Measurements from ENCODE around the gene MSX1. TPM values are rescaled to one million over a fixed set of nuclear protein-coding genes. Genes with fewer than 3 reads are reported as not detected.

Gene MSX1
- total RNA-seq, 1 experiment from 2014 or later, result 1.6 TPM

DNA sequence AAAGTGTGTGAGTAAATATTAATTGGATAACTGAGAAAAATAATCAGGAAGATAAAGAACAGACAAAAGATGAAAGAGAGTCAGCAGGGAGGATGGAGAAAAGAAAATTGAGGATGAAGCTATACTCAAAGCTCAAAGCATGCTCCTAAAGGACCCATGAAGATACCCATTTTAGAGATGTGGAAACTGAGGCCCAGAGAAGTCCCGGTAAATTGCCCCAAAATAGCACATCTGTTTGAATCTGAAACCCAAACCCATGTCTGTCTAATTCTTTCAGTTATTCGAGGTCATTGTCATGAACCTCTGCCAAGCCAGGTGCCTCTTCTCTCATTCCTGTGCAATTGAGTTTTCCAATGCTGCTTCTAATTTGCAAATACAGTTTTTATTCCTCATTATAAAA lies 29.6 kb upstream of the MSX1 start:
- H3K4me1 Mint-ChIP-seq (ENCODE audit: low read depth, unreplicated experiment), result no peaks in the 10 kb centered on the region
- no TSS peak for BruUV-seq (replicated peaks)
- H3K27ac Mint-ChIP-seq (ENCODE audit: unreplicated experiment), result no peak overlapping the region
- H3K4me3 Mint-ChIP-seq (ENCODE audit: low read depth, unreplicated experiment), result no peak overlapping the region
- H3K27me3 Mint-ChIP-seq (ENCODE audit: unreplicated experiment), result peaks cover 14% of the 10 kb centered on the region
- peaks cover 7% of the 10 kb centered on the region for H3K9me3 Mint-ChIP-seq (ENCODE audit: low read depth, unreplicated experiment)
- CTCF ChIA-PET, result no interaction called here
- no peaks in the 10 kb centered on the region for H3K36me3 Mint-ChIP-seq (ENCODE audit: insufficient read depth, unreplicated experiment)
- intact Hi-C loops (cut with micrococcal nuclease; ENCODE audit: unreplicated experiment), result no loop called here
- TF ChIP-seq, protein P1, sequence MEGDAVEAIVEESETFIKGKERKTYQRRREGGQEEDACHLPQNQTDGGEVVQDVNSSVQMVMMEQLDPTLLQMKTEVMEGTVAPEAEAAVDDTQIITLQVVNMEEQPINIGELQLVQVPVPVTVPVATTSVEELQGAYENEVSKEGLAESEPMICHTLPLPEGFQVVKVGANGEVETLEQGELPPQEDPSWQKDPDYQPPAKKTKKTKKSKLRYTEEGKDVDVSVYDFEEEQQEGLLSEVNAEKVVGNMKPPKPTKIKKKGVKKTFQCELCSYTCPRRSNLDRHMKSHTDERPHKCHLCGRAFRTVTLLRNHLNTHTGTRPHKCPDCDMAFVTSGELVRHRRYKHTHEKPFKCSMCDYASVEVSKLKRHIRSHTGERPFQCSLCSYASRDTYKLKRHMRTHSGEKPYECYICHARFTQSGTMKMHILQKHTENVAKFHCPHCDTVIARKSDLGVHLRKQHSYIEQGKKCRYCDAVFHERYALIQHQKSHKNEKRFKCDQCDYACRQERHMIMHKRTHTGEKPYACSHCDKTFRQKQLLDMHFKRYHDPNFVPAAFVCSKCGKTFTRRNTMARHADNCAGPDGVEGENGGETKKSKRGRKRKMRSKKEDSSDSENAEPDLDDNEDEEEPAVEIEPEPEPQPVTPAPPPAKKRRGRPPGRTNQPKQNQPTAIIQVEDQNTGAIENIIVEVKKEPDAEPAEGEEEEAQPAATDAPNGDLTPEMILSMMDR (IDR thresholded peaks at IDR 0.05; ENCODE audit: unreplicated experiment), result no peak
- no peak for DNase-seq

DNA sequence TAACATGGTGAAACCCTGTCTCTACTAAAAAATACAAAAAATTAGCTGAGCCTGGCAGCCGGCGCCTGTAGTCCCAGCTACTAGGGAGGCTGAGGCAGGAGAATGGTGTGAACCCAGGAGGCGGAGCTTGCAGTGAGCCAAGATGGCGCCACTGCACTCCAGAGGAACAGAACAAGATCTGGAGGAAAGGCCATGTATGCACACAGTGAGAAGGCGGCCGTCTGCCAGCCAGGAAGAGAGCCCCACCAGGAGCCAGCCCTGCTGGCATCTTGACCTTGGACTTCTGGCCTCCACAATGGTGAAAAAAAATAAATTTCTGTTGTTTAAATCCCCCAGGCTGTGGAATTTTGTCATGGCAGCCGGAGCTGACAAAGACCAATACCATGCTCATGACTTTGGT lies 28.2 kb upstream of the MSX1 start:
- Mint-ChIP-seq H3K4me3 (ENCODE audit: low read depth, unreplicated experiment) (no peak overlapping the region), H3K27ac (ENCODE audit: unreplicated experiment) (no peak overlapping the region)

DNA sequence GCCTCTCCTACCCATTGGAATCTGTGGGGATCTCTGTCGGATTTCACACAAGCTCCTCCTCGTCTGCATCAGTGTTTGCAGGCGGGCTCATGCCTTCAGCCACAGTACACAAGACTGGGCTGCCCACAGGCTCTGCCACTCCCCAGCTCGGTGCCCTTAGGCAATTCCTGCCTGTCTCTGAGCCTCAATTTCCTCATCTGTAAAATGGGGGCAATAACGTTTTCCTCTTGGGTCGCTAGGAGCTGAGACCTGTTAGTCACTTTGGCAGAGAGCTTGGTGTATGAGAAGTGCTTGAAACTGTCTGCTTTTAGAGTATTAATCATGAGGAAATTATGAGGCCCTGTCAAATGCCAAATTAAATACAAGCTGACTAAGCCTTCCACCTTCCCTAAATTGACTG lies 27.6 kb upstream of the MSX1 start:
- intact Hi-C loops (cut with micrococcal nuclease; ENCODE audit: unreplicated experiment), result no loop called here
- no peaks in the 10 kb centered on the region for H3K4me1 Mint-ChIP-seq (ENCODE audit: low read depth, unreplicated experiment)
- no peak overlapping the region for H3K27ac Mint-ChIP-seq (ENCODE audit: unreplicated experiment)
- BruUV-seq (replicated peaks), result no TSS peak
- DNase-seq, result no peak
- TF ChIP-seq, protein P1 (IDR thresholded peaks at IDR 0.05; ENCODE audit: unreplicated experiment), result no peak
- H3K4me3 Mint-ChIP-seq (ENCODE audit: low read depth, unreplicated experiment), result no peak overlapping the region
- H3K36me3 Mint-ChIP-seq (ENCODE audit: insufficient read depth, unreplicated experiment), result no peaks in the 10 kb centered on the region
- peaks cover 14% of the 10 kb centered on the region for H3K27me3 Mint-ChIP-seq (ENCODE audit: unreplicated experiment)
- CTCF ChIA-PET, result no interaction called here
- peaks cover 5% of the 10 kb centered on the region for H3K9me3 Mint-ChIP-seq (ENCODE audit: low read depth, unreplicated experiment)

More for the DNA sequence above, 28.2 kb upstream of the MSX1 start:
- Mint-ChIP-seq H3K9me3 (ENCODE audit: low read depth, unreplicated experiment) (peaks cover 5% of the 10 kb centered on the region), H3K27me3 (ENCODE audit: unreplicated experiment) (peaks cover 14% of the 10 kb centered on the region), H3K4me1 (ENCODE audit: low read depth, unreplicated experiment) (no peaks in the 10 kb centered on the region), H3K36me3 (ENCODE audit: insufficient read depth, unreplicated experiment) (no peaks in the 10 kb centered on the region)
- intact Hi-C loops (cut with micrococcal nuclease; ENCODE audit: unreplicated experiment), result no loop called here
- TF ChIP-seq, protein P1 (IDR thresholded peaks at IDR 0.05; ENCODE audit: unreplicated experiment), result no peak
- DNase-seq, result no peak
- no TSS peak for BruUV-seq (replicated peaks)
- CTCF ChIA-PET, result no interaction called here

DNA sequence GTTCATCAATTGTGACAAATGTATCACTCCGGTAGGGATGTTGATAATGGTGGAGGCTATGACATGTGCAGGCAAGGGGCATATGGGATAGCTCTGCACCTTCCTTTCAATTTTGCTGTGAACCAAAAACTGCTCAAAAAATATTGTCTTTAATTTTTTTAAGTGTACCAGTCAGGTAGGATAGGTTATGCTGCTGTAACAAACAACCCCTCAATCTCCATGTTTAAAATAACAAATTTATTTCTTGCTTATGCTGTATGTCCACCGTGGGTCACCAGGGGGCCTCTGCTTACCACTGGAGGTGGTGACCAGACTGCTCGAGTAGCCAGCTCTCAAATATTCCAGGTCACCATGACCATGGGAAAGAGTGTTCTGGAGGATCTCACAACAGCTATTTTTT lies 23.4 kb upstream of the MSX1 start:
- Mint-ChIP-seq H3K4me3 (ENCODE audit: low read depth, unreplicated experiment) (no peak overlapping the region), H3K27ac (ENCODE audit: unreplicated experiment) (no peak overlapping the region), H3K27me3 (ENCODE audit: unreplicated experiment) (peaks cover 15% of the 10 kb centered on the region), H3K36me3 (ENCODE audit: insufficient read depth, unreplicated experiment) (no peaks in the 10 kb centered on the region), H3K9me3 (ENCODE audit: low read depth, unreplicated experiment) (peaks cover 5% of the 10 kb centered on the region), H3K4me1 (ENCODE audit: low read depth, unreplicated experiment) (no peaks in the 10 kb centered on the region)
- TF ChIP-seq, protein P1 (IDR thresholded peaks at IDR 0.05; ENCODE audit: unreplicated experiment), result no peak
- CTCF ChIA-PET, result interaction anchor here (0.6 kb wide), 1 partner anchor 1029 kb away, joined by 4 read pairs; no protein-coding TSS in a partner anchor
- intact Hi-C loops (cut with micrococcal nuclease; ENCODE audit: unreplicated experiment), result no loop called here
- BruUV-seq (replicated peaks), result no TSS peak
- no peak for DNase-seq
